KOPT-K1 (cell line): ENCODE measurements around the gene PTPRN2.

Source experiments
- H3K27ac ChIP-seq: fragments of 200-600 bp; sonication (generic); 2 replicates; pipeline ENCODE4 v1.5.1; 2016; ENCODE audit warnings: antibody characterized with exemption, mild to moderate bottlenecking, low read depth, low read length; ENCODE audit not compliant: poor library complexity, severe bottlenecking
- H3K36me3 ChIP-seq: fragments of 200-600 bp; sonication (generic); 2 replicates; pipeline ENCODE4 v1.5.1; 2017; ENCODE audit warnings: antibody characterized with exemption, mild to moderate bottlenecking, low read length, moderate library complexity; ENCODE audit not compliant: insufficient read depth
- H3K9me3 ChIP-seq: fragments of 200-600 bp; sonication (generic); 2 replicates; pipeline ENCODE4 v1.5.1; 2017; ENCODE audit warnings: antibody characterized with exemption, low read length, mild to moderate bottlenecking; ENCODE audit not compliant: insufficient read depth, poor library complexity, severe bottlenecking

PTPRN2 gene

GRCh38 chr7:157560710-157561522 is 1026.7 kb downstream of the PTPRN2 start:
- Histone ChIP-seq H3K36me3 (peaks cover 11% of the 10 kb centered on the region; the same call in 1 of the 2 replicates), H3K9me3 (peaks cover 6% of the 10 kb centered on the region), H3K27ac (no peak overlapping the region)

- Histone ChIP-seq H3K36me3 (peaks cover 9% of the 10 kb centered on the region; the same call in 1 of the 2 replicates), H3K27ac (no peak overlapping the region), H3K9me3 (peaks cover 6% of the 10 kb centered on the region)
Observed at GRCh38 chr7:157560258-157560654, 1027.4 kb downstream of the PTPRN2 start.

GRCh38 chr7:157559596-157560257 is 1027.9 kb downstream of the PTPRN2 start:
- Histone ChIP-seq H3K36me3 (0 out of 2 replicates have a peak, but pooled peaks cover 3% of the 10 kb centered on the region), H3K9me3 (peaks cover 6% of the 10 kb centered on the region), H3K27ac (no peak overlapping the region)

GRCh38 chr7:157558875-157559595 is 1028.6 kb downstream of the PTPRN2 start:
- Histone ChIP-seq H3K9me3 (peaks cover 6% of the 10 kb centered on the region), H3K36me3 (no peaks in the 10 kb centered on the region), H3K27ac (no peak overlapping the region)

- Histone ChIP-seq H3K9me3 (peaks cover under 1% of the 10 kb centered on the region), H3K36me3 (no peaks in the 10 kb centered on the region), H3K27ac (no peak overlapping the region)
Observed at GRCh38 chr7:157558516-157558874, 1029.1 kb downstream of the PTPRN2 start.

- H3K27ac ChIP-seq: no peak overlapping the region
- no peaks in the 10 kb centered on the region for H3K9me3 ChIP-seq
Observed at GRCh38 chr7:157558061-157558460, 1029.6 kb downstream of the PTPRN2 start.

GRCh38 chr7:157557263-157557662 is 1030.4 kb downstream of the PTPRN2 start:
- Histone ChIP-seq H3K9me3 (no peaks in the 10 kb centered on the region), H3K36me3 (0 out of 2 replicates have a peak, but pooled peaks cover 4% of the 10 kb centered on the region), H3K27ac (no peak overlapping the region)

More at GRCh38 chr7:157558061-157558460, 1029.6 kb downstream of the PTPRN2 start:
- no peaks in the 10 kb centered on the region for H3K36me3 ChIP-seq

- H3K36me3 ChIP-seq: 0 out of 2 replicates have a peak, but pooled peaks cover 4% of the 10 kb centered on the region
- H3K27ac ChIP-seq: no peak overlapping the region
- H3K9me3 ChIP-seq: no peaks in the 10 kb centered on the region
Observed at GRCh38 chr7:157556642-157556944, 1031.0 kb downstream of the PTPRN2 start.

GRCh38 chr7:157555944-157556641 is 1031.5 kb downstream of the PTPRN2 start:
- 0 out of 2 replicates have a peak, but pooled peaks cover 4% of the 10 kb centered on the region for H3K36me3 ChIP-seq
- no peak overlapping the region for H3K27ac ChIP-seq
- no peaks in the 10 kb centered on the region for H3K9me3 ChIP-seq

GRCh38 chr7:157555313-157555712 is 1032.3 kb downstream of the PTPRN2 start:
- no peaks in the 10 kb centered on the region for H3K9me3 ChIP-seq
- 0 out of 2 replicates have a peak, but pooled peaks cover 4% of the 10 kb centered on the region for H3K36me3 ChIP-seq
- H3K27ac ChIP-seq: no peak overlapping the region

- Histone ChIP-seq H3K36me3 (0 out of 2 replicates have a peak, but pooled peaks cover 4% of the 10 kb centered on the region), H3K9me3 (no peaks in the 10 kb centered on the region), H3K27ac (no peak overlapping the region)
Observed at GRCh38 chr7:157554393-157555238, 1033.0 kb downstream of the PTPRN2 start.

GRCh38 chr7:157553256-157553655 is 1034.4 kb downstream of the PTPRN2 start:
- Histone ChIP-seq H3K27ac (no peak overlapping the region), H3K9me3 (no peaks in the 10 kb centered on the region), H3K36me3 (peaks cover 11% of the 10 kb centered on the region; the same call in 1 of the 2 replicates)

GRCh38 chr7:157552295-157552993 is 1035.2 kb downstream of the PTPRN2 start:
- peaks cover 16% of the 10 kb centered on the region; the same call in 1 of the 2 replicates for H3K36me3 ChIP-seq
- H3K9me3 ChIP-seq: no peaks in the 10 kb centered on the region
- no peak overlapping the region for H3K27ac ChIP-seq
